H1 (cell line): ENCODE measurements around the gene USP36. TPM values are rescaled to one million over a fixed set of nuclear protein-coding genes. Genes with fewer than 3 reads are reported as not detected.
A peak's percentile ranks its signal among the peaks of the same experiment; 100 is the strongest.

ENCODE experiments used
- CTCF ChIA-PET: fragments of 300-600 bp; sonication (Branson Sonifier 250); formaldehyde crosslinking; loops from one replicate; lab custom pipeline; 2021; ENCODE audit not compliant: partially characterized antibody; lab: Charles Lee
- POLR2A ChIA-PET: fragments of 300-600 bp; sonication (Branson Sonifier 250); formaldehyde crosslinking; loops from one replicate; lab custom pipeline; 2021; ENCODE audit warnings: inconsistent platforms; ENCODE audit not compliant: partially characterized antibody; lab: Charles Lee
- DNase-seq, 2 experiments: peaks; one replicate each; pipeline versions ENCODE4 v3.0.0 to v3.0.0-alpha.2; 2010 to 2022; ENCODE audit warnings: low spot score in 2 of 2, low read depth in 1 of 2, mixed read lengths in 1 of 2
- FAIRE-seq: peaks from 2 replicates; lab custom pipeline; 2011; peaks lifted over from hg19 to GRCh38; lab: Jason Lieb, UNC
- H2AFZ ChIP-seq: 2 replicates; pipeline ENCODE4 v1.8.1; 2012; ENCODE audit warnings: low read length, inconsistent platforms
- H2AK5ac ChIP-seq: 2 replicates; pipeline ENCODE4 v1.6.1; 2013; ENCODE audit warnings: low read depth, low read length
- H2BK120ac ChIP-seq: replicated peaks from 2 replicates; pipeline ENCODE3; 2013; ENCODE audit warnings: low read depth, low read length, inconsistent platforms
- H2BK12ac ChIP-seq: 2 replicates; pipeline ENCODE4 v1.6.1; 2013; ENCODE audit warnings: low read depth, low read length
- H2BK15ac ChIP-seq: 2 replicates; pipeline ENCODE4 v1.6.1; 2013; ENCODE audit warnings: low read length
- H2BK20ac ChIP-seq: 2 replicates; pipeline ENCODE4 v1.6.1; 2013; ENCODE audit warnings: low read length
- H2BK5ac ChIP-seq: 2 replicates; pipeline ENCODE4 v1.6.1; 2013; ENCODE audit warnings: low read depth, low read length
- H3K14ac ChIP-seq: 2 replicates; pipeline ENCODE4 v1.6.1; 2013; ENCODE audit warnings: inconsistent platforms; ENCODE audit not compliant: insufficient read length
- H3K18ac ChIP-seq: 2 replicates; pipeline ENCODE4 v1.6.1; 2013; ENCODE audit warnings: low read length; ENCODE audit errors: extremely low read depth
- H3K23ac ChIP-seq: 2 replicates; pipeline ENCODE4 v1.6.1; 2013; ENCODE audit warnings: inconsistent platforms; ENCODE audit not compliant: insufficient read length
- H3K23me2 ChIP-seq: 2 replicates; pipeline ENCODE4 v1.6.1; 2013; ENCODE audit warnings: low read depth, low read length
- H3K27ac ChIP-seq: 2 replicates; pipeline ENCODE4 v1.6.1; 2011; ENCODE audit warnings: low read depth, low read length, inconsistent platforms
- H3K27me3 ChIP-seq, 4 experiments: replicated peaks in 1 of 4; 1 replicate in 1 of 4; 2 replicates in 3 of 4; pipeline versions ENCODE4 v1.6.1 to v1.8.1; 2011 to 2013; ENCODE audit warnings: low read length in 3 of 4, mild to moderate bottlenecking in 3 of 4, inconsistent platforms in 2 of 4, mixed read lengths in 2 of 4, moderate library complexity in 1 of 4; ENCODE audit not compliant: control insufficient read depth in 3 of 4, insufficient read depth in 3 of 4; ENCODE audit errors: extremely low read depth in 1 of 4
- H3K36me3 ChIP-seq, 4 experiments: 2 replicates each; pipeline versions ENCODE4 v1.6.1 to v1.8.1; 2011 to 2013; ENCODE audit warnings: mild to moderate bottlenecking in 4 of 4, low read length in 3 of 4, moderate library complexity in 2 of 4, control low read depth in 1 of 4, inconsistent platforms in 1 of 4; ENCODE audit not compliant: insufficient read depth in 4 of 4, control insufficient read depth in 2 of 4
- H3K4ac ChIP-seq: replicated peaks from 2 replicates; pipeline ENCODE3; 2013; ENCODE audit warnings: low read length, low read depth, mixed read lengths, inconsistent platforms; ENCODE audit not compliant: insufficient read length
- H3K4me1 ChIP-seq, 4 experiments: replicated peaks in 1 of 4; 1 replicate in 1 of 4; 2 replicates in 3 of 4; pipeline versions ENCODE4 v1.6.1 to v1.8.1; 2011 to 2013; ENCODE audit warnings: low read length in 3 of 4, inconsistent platforms in 2 of 4, mixed read lengths in 1 of 4; ENCODE audit not compliant: insufficient read depth in 4 of 4, control insufficient read depth in 3 of 4
- H3K4me2 ChIP-seq, 2 experiments: 2 replicates each; pipeline versions ENCODE4 v1.6.1 to v1.8.1; 2011 to 2013; ENCODE audit warnings: low read depth in 2 of 2, low read length in 2 of 2, control low read depth in 1 of 2, inconsistent platforms in 1 of 2, mild to moderate bottlenecking in 1 of 2; ENCODE audit not compliant: insufficient read depth in 1 of 2
- H3K4me3 ChIP-seq, 4 experiments: fragments of 200-600, 300-600 bp in 1 of 4; sonication (generic), shearing (Covaris generic), sonication (Bioruptor Twin) in 1 of 4; 2 replicates each; pipeline versions ENCODE4 v1.5.1 to v1.8.1; 2011 to 2016; ENCODE audit warnings: low read length in 4 of 4, low read depth in 3 of 4, control low read depth in 2 of 4, inconsistent platforms in 2 of 4, mild to moderate bottlenecking in 2 of 4, mixed read lengths in 1 of 4, moderate library complexity in 1 of 4; ENCODE audit not compliant: insufficient read depth in 2 of 4; ENCODE audit errors: extremely low read depth in 1 of 4
- H3K56ac ChIP-seq: replicated peaks from 2 replicates; pipeline ENCODE3; 2013; ENCODE audit warnings: low read depth, mild to moderate bottlenecking, mixed read lengths, low read length, inconsistent platforms; ENCODE audit not compliant: insufficient read length
- H3K79me1 ChIP-seq: 2 replicates; pipeline ENCODE4 v1.6.1; 2013; ENCODE audit warnings: low read depth, low read length, control low read depth
- H3K79me2 ChIP-seq, 2 experiments: 2 replicates each; pipeline versions ENCODE4 v1.6.1 to v1.8.1; 2012 to 2013; ENCODE audit warnings: low read length in 2 of 2, mild to moderate bottlenecking in 2 of 2, inconsistent platforms in 1 of 2; ENCODE audit not compliant: insufficient read depth in 2 of 2, control insufficient read depth in 1 of 2
- H3K9ac ChIP-seq, 4 experiments: replicated peaks in 1 of 4; 1 replicate in 1 of 4; 2 replicates in 3 of 4; pipeline versions ENCODE4 v1.6.1 to v1.8.1; 2011 to 2013; ENCODE audit warnings: low read depth in 3 of 4, low read length in 3 of 4, control low read depth in 2 of 4, mild to moderate bottlenecking in 2 of 4, moderate library complexity in 2 of 4, inconsistent platforms in 1 of 4; ENCODE audit errors: extremely low read depth in 1 of 4
- H3K9me3 ChIP-seq, 2 experiments: 2 replicates each; pipeline versions ENCODE4 v1.6.1 to v1.8.1; 2012 to 2013; ENCODE audit warnings: mild to moderate bottlenecking in 2 of 2, moderate library complexity in 2 of 2, control low read depth in 1 of 2, inconsistent platforms in 1 of 2, low read depth in 1 of 2, low read length in 1 of 2, mixed read lengths in 1 of 2; ENCODE audit not compliant: insufficient read depth in 2 of 2
- H4K20me1 ChIP-seq, 2 experiments: replicated peaks in 1 of 2; 2 replicates each; pipeline versions ENCODE3 to v1.8.1; 2011 to 2013; ENCODE audit warnings: inconsistent platforms in 2 of 2, low read length in 2 of 2, mild to moderate bottlenecking in 1 of 2; ENCODE audit not compliant: insufficient read depth in 2 of 2, control insufficient read depth in 1 of 2
- H4K5ac ChIP-seq: 2 replicates; pipeline ENCODE4 v1.6.1; 2013; ENCODE audit warnings: low read length, low read depth, mixed read lengths, inconsistent platforms; ENCODE audit not compliant: insufficient read length
- H4K8ac ChIP-seq: 2 replicates; pipeline ENCODE4 v1.8.0; 2013; ENCODE audit warnings: mild to moderate bottlenecking, moderate library complexity, low read length, inconsistent platforms; ENCODE audit not compliant: insufficient read depth; ENCODE audit errors: extremely low read depth
- H4K91ac ChIP-seq: replicated peaks from 2 replicates; pipeline ENCODE3; 2013; ENCODE audit warnings: low read length, mixed read lengths, inconsistent platforms; ENCODE audit not compliant: insufficient read length
- RFX5 ChIP-seq: IDR thresholded peaks from 2 replicates; pipeline ENCODE4 v1.6.1; 2011; ENCODE audit warnings: low read depth, low read length, improper control_type of control experiment, borderline replicate concordance
- WGBS, 2 experiments: shearing (Covaris generic) in 1 of 2; methylation state at CpG; one replicate each; pipeline versions ENCODE4 v1.1.6 to v1.1.7; 2013 to 2015; ENCODE audit warnings: low lambda C conversion rate in 2 of 2, mixed read lengths in 2 of 2, inconsistent platforms in 1 of 2, low coverage in 1 of 2, missing lambda C conversion rate in 1 of 2; ENCODE audit not compliant: insufficient replicate concordance in 2 of 2, insufficient coverage in 1 of 2, insufficient read length in 1 of 2; ENCODE audit errors: extremely low coverage in 1 of 2, missing lambda C conversion rate in 1 of 2; 5-methylcytosine and 5-hydroxymethylcytosine counted together
- polyA plus RNA-seq, 7 experiments: library from polyadenylated mRNA; depleted of rRNA in 3 of 7; stranded (reverse) in 5 of 7; unstranded in 2 of 7; fragments of >200 nt in 5 of 7; fragments of 200-250 nt in 2 of 7; gene quantifications; 1 replicate in 5 of 7; 2 replicates in 1 of 7; 4 replicates in 1 of 7; pipeline versions ENCODE4 v1.2.1 to v1.2.3, GENCODE V29; 2011 to 2013; ENCODE audit warnings: missing spikeins in 2 of 7, mixed read lengths in 2 of 7
- total RNA-seq: library from RNA; stranded (reverse); fragmentation: NEBNext Ultra II Directional; extraction: Animal tissue kit (Norgen Biotek cat#: 25700); gene quantifications from 2 replicates; pipeline ENCODE4 v1.2.1, GENCODE V29; 2021
- TF ChIP-seq, protein P1 (sequence below): IDR thresholded peaks from 2 replicates; pipeline ENCODE4 v1.6.1; 2012; ENCODE audit warnings: low read length, inconsistent platforms

USP36 gene
- total and polyA plus RNA-seq, 2 of the 8 experiments (the other 6 are each of a cell fraction or from before 2014, with no cell fraction given), result 40.7 to 67.7 TPM

DNA sequence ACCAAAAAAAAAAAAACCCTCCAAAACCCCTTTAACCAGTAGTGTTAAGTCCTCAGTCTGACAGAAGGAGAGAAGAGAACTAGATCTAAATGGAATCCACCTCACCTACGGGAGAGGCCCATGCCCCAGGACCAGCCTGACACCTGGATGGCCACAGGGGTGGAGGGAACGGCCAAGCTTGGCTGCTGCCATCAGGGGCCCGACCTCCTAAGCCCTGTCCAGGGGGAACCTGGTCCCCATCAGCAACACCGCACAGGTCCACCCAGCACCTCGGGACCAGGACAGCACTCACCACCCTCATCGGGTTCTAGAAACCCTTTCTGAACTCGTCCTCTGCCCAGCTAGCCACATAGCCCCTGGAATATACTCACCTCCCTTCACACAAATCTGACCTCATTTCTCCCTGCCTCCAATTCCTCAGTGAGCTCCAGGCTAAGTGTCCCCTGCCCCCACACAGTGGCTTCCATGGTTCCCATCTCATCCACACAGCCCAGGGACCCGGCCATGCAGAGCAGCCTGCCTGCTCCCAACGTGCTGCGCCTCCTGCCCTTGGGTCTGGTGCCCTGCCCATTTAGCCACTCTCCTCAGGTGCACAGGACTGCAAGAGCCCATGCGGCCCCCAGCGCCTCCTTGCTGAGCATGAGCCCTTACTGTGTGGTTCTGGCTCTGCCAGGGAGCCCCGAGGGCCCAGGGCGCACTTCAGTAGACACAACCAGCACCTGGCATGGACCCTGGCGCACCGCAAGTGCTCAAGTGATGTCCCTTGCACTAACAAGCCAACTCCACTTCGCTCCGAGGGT is 40.3 kb downstream of the USP36 start:
- Histone ChIP-seq H2BK20ac (no peak overlapping the region), H2BK120ac (no peak overlapping the region), H3K4ac (no peak overlapping the region), H3K79me1 (peaks cover 6% of the 10 kb centered on the region; the same call in 1 of the 2 replicates), H3K4me1 (no peaks in the 10 kb centered on the region), H2BK15ac (no peak overlapping the region), H3K79me2 (no peaks in the 10 kb centered on the region), H3K27ac (no peak overlapping the region), H2BK12ac (no peak overlapping the region), H3K23ac (no peak overlapping the region), H3K56ac (no peak overlapping the region), H2AFZ (no peak overlapping the region), H2AK5ac (no peak overlapping the region), H3K36me3 (peaks cover 27 to 61% (median 53%) of the 10 kb centered on the region in 4 experiments), H4K8ac (peak overlapping the region; percentile 71; the same call in 1 of the 2 replicates), H4K91ac (no peak overlapping the region), H4K5ac (no peak overlapping the region), H3K4me2 (no peak overlapping the region), H3K9ac (no peak overlapping the region), H4K20me1 (peaks cover 13 to 15% of the 10 kb centered on the region in 2 experiments), H3K18ac (no peak overlapping the region), H3K9me3 (no peaks in the 10 kb centered on the region), H3K4me3 (no peak overlapping the region), H2BK5ac (no peak overlapping the region), H3K27me3 (no peaks in the 10 kb centered on the region), H3K23me2 (no peaks in the 10 kb centered on the region; the same call in 1 of the 2 replicates), H3K14ac (no peak overlapping the region)
- POLR2A ChIA-PET, result interaction anchor here (1.0 to 1.4 kb wide), 3 partner anchors 11 to 22 kb away, joined by 3 read pairs; no protein-coding TSS in a partner anchor
- CTCF ChIA-PET, result interaction anchor here (0.9 to 2.3 kb wide), 5 partner anchors 10 to 306 kb away, joined by 3 to 11 read pairs (median 3); no protein-coding TSS in a partner anchor
- no peak for FAIRE-seq
- WGBS, 2 experiments, result 89% methylated on average over 18 of the region's 18 CpGs; no CpG with 5 or more reads in 1 of the 2 experiments
- no peak for DNase-seq
- TF ChIP-seq RFX5, result no peak
- TF ChIP-seq, protein P1, sequence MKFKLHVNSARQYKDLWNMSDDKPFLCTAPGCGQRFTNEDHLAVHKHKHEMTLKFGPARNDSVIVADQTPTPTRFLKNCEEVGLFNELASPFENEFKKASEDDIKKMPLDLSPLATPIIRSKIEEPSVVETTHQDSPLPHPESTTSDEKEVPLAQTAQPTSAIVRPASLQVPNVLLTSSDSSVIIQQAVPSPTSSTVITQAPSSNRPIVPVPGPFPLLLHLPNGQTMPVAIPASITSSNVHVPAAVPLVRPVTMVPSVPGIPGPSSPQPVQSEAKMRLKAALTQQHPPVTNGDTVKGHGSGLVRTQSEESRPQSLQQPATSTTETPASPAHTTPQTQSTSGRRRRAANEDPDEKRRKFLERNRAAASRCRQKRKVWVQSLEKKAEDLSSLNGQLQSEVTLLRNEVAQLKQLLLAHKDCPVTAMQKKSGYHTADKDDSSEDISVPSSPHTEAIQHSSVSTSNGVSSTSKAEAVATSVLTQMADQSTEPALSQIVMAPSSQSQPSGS, result no peak
